K562 (cell line): Measurements from ENCODE around the gene GRPEL2. TPM values are rescaled to one million over a fixed set of nuclear protein-coding genes. Genes with fewer than 3 reads are reported as not detected.

Experiments
- ATAC-seq: fragments of 200-7000 bp; cut with Tn5 transposase; 3 replicates; pipeline ENCODE4 v1.9.1; 2020; ENCODE audit warnings: moderate library complexity
- BruUV-seq: library from RNA; stranded (reverse); fragments of 400-500 nt; replicated peaks from 2 replicates; lab custom pipeline; 2021; lab: Mats Ljungman, UMichigan
- CTCF ChIA-PET: fragments of 300-600 bp; formaldehyde crosslinking; extraction: SDS; loops from one replicate; lab custom pipeline; 2021; ENCODE audit warnings: low intra/inter-chr PET ratio; lab: Yijun Ruan, JAX
- POLR2A ChIA-PET: fragments of 300-600, 350-650 bp; sonication (Branson Sonifier 250); formaldehyde crosslinking; extraction: SDS; loops from one replicate; lab custom pipeline; 2021; ENCODE audit warnings: antibody characterized with exemption, inconsistent platforms; lab: Yijun Ruan, JAX
- DNase-seq, 4 experiments: peaks; one replicate each; pipeline versions ENCODE4 v3.0.0 to v3.0.0-alpha.2; 2011 to 2018; ENCODE audit warnings: low spot score in 3 of 4, mixed read lengths in 3 of 4; ENCODE audit errors: extremely low read depth in 1 of 4
- FAIRE-seq: peaks from 2 replicates; lab custom pipeline; 2011; peaks lifted over from hg19 to GRCh38; lab: Jason Lieb, UNC
- H2AFZ ChIP-seq: 2 replicates; pipeline ENCODE4 v1.6.0; 2011; ENCODE audit warnings: low read depth, low read length, control low read depth, inconsistent platforms
- H3K27ac ChIP-seq: fragments of 200-600 bp; 3 replicates; pipeline ENCODE4 v1.8.0; 2011; ENCODE audit warnings: low read depth, mild to moderate bottlenecking, control low read depth, inconsistent platforms, low read length, moderate library complexity, mixed read lengths; ENCODE audit errors: extremely low read depth
- H3K27me3 ChIP-seq, 2 experiments: fragments of 300-600 bp in 1 of 2; 2 replicates in 1 of 2; 3 replicates in 1 of 2; pipeline versions ENCODE4 v1.6.0 to v1.8.0; 2011; ENCODE audit warnings: inconsistent platforms in 2 of 2, low read length in 2 of 2, mild to moderate bottlenecking in 1 of 2, mixed read lengths in 1 of 2, moderate library complexity in 1 of 2; ENCODE audit not compliant: control insufficient read depth in 2 of 2, insufficient read depth in 2 of 2
- H3K36me3 ChIP-seq: fragments of 300-600 bp; 3 replicates; pipeline ENCODE4 v1.8.0; 2011; ENCODE audit warnings: mild to moderate bottlenecking, low read length, inconsistent platforms; ENCODE audit not compliant: control insufficient read depth, insufficient read depth
- H3K4me1 ChIP-seq, 2 experiments: fragments of 200-600 bp in 1 of 2; replicated peaks in 1 of 2; 2 replicates in 1 of 2; 3 replicates in 1 of 2; pipeline versions ENCODE4 v1.5.1 to v1.8.0; 2011; ENCODE audit warnings: inconsistent platforms in 2 of 2, low read length in 2 of 2, mild to moderate bottlenecking in 1 of 2, mixed read lengths in 1 of 2, moderate library complexity in 1 of 2; ENCODE audit not compliant: control insufficient read depth in 2 of 2, insufficient read depth in 2 of 2
- H3K4me2 ChIP-seq: 2 replicates; pipeline ENCODE4 v1.6.1; 2011; ENCODE audit warnings: low read length, control low read depth, inconsistent platforms, mixed read lengths; ENCODE audit not compliant: insufficient read depth
- H3K4me3 ChIP-seq: fragments of 200-600 bp; sonication (generic), shearing (Covaris generic); 2 replicates; pipeline ENCODE4 v1.5.1; 2016; ENCODE audit warnings: control low read depth, inconsistent platforms
- H3K79me2 ChIP-seq: fragments of 200-600 bp; 3 replicates; pipeline ENCODE4 v1.8.0; 2011; ENCODE audit warnings: low read length, inconsistent platforms; ENCODE audit not compliant: control insufficient read depth, insufficient read depth
- H3K9ac ChIP-seq, 2 experiments: 2 replicates each; pipeline versions ENCODE4 v1.6.0 to v1.6.1; 2011; ENCODE audit warnings: low read depth in 2 of 2, low read length in 2 of 2, control low read depth in 1 of 2, inconsistent platforms in 1 of 2, mild to moderate bottlenecking in 1 of 2, mixed read lengths in 1 of 2; ENCODE audit not compliant: insufficient read depth in 1 of 2
- H3K9me1 ChIP-seq: one replicate; pipeline ENCODE4 v1.6.0; 2011; ENCODE audit warnings: inconsistent platforms, mild to moderate bottlenecking, low read length, moderate library complexity; ENCODE audit not compliant: control insufficient read depth, insufficient read depth
- H3K9me3 ChIP-seq: replicated peaks from 2 replicates; pipeline ENCODE4 v1.5.1; 2011; ENCODE audit warnings: low read depth, low read length, inconsistent platforms; ENCODE audit not compliant: control insufficient read depth, insufficient read depth
- H4K20me1 ChIP-seq: replicated peaks from 2 replicates; pipeline ENCODE4 v1.6.1; 2011; ENCODE audit warnings: low read length, inconsistent platforms, mixed read lengths; ENCODE audit not compliant: control insufficient read depth, insufficient read depth
- ADNP ChIP-seq: fragments of 200-800 bp; sonication (Bioruptor generic); IDR thresholded peaks from 2 replicates; pipeline ENCODE4 v1.6.1; 2016; ENCODE audit warnings: missing genetic modification characterization, missing compliant biosample characterization
- C11orf30 ChIP-seq: fragments of 450-650 bp; IDR thresholded peaks from 2 replicates; pipeline ENCODE4 v1.6.1; 2016; ENCODE audit warnings: low read depth, mild to moderate bottlenecking
- CHCHD3 ChIP-seq: fragments of 250-450 bp; sonication (Bioruptor Pico); IDR thresholded peaks from 2 replicates; pipeline ENCODE4 v2.1.2; 2022; ENCODE audit warnings: mild to moderate bottlenecking
- FOXA1 ChIP-seq: fragments of 450-650 bp; IDR thresholded peaks from 2 replicates; pipeline ENCODE4 v1.6.1; 2016; ENCODE audit warnings: mild to moderate bottlenecking, borderline replicate concordance
- FOXM1 ChIP-seq, 2 experiments: fragments of 450-650 bp in 1 of 2; sonication (generic) in 1 of 2; formaldehyde crosslinking in 1 of 2; IDR thresholded peaks; 2 replicates each; pipeline versions ENCODE4 v1.6.1 to v1.9.0; 2017 to 2022; ENCODE audit warnings: low read depth in 2 of 2, mild to moderate bottlenecking in 2 of 2, missing genetic modification reagents in 1 of 2, moderate library complexity in 1 of 2
- JUN ChIP-seq, 2 experiments: sonication (generic) in 1 of 2; formaldehyde crosslinking in 1 of 2; IDR thresholded peaks; 2 replicates each; pipeline versions ENCODE4 v1.6.1 to v1.8.0; 2012 to 2022; ENCODE audit warnings: borderline replicate concordance in 2 of 2, mild to moderate bottlenecking in 2 of 2, improper control_type of control experiment in 1 of 2, low read depth in 1 of 2, low read length in 1 of 2, missing genetic modification reagents in 1 of 2
- NBN ChIP-seq: fragments of 450-650 bp; IDR thresholded peaks from 2 replicates; pipeline ENCODE4 v1.6.1; 2016; ENCODE audit warnings: low read depth, mild to moderate bottlenecking
- PCBP1 ChIP-seq: fragments of 200-400 bp; formaldehyde crosslinking; IDR thresholded peaks from 2 replicates; pipeline ENCODE4 v1.6.1; 2018; ENCODE audit warnings: mild to moderate bottlenecking, low read depth, low read length; ENCODE audit not compliant: poor library complexity, severe bottlenecking
- RAD21 ChIP-seq, 2 experiments: fragments of 250-450 bp in 1 of 2; fragments of 450-650 bp in 1 of 2; sonication (Bioruptor Pico) in 1 of 2; formaldehyde crosslinking in 1 of 2; IDR thresholded peaks in 1 of 2; conservative IDR thresholded peaks in 1 of 2; 2 replicates each; pipeline versions ENCODE4 v1.4.0 to v1.8.0; 2020 to 2022; ENCODE audit warnings: mild to moderate bottlenecking in 2 of 2, moderate library complexity in 1 of 2
- SAFB2 ChIP-seq: fragments of 200-400 bp; formaldehyde crosslinking; IDR thresholded peaks from 2 replicates; pipeline ENCODE4 v1.6.1; 2018; ENCODE audit warnings: borderline replicate concordance, low read length, low read depth, moderate library complexity; ENCODE audit not compliant: severe bottlenecking
- TBL1XR1 ChIP-seq, 2 experiments: IDR thresholded peaks; 2 replicates each; pipeline ENCODE4 v1.6.1; 2012; ENCODE audit warnings: improper control_type of control experiment in 2 of 2, low read length in 2 of 2, mild to moderate bottlenecking in 1 of 2
- ZC3H8 ChIP-seq: fragments of 450-650 bp; IDR thresholded peaks from 2 replicates; pipeline ENCODE4 v1.6.1; 2017
- ZNF165 ChIP-seq: fragments of 250-450 bp; sonication (Bioruptor Pico); IDR thresholded peaks from 2 replicates; pipeline ENCODE4 v1.4.0; 2020; ENCODE audit warnings: borderline replicate concordance
- WGBS: fragments of 100-300 bp; shearing (Covaris generic); methylation state at CpG from one replicate; pipeline ENCODE4 v1.1.6; 2016; ENCODE audit warnings: low coverage, mixed read lengths; ENCODE audit not compliant: insufficient coverage; ENCODE audit errors: missing lambda C conversion rate; 5-methylcytosine and 5-hydroxymethylcytosine counted together
- in situ Hi-C: fragments of 300-500 bp; cut with MboI; formaldehyde crosslinking; loops from 4 replicates; pipeline ENCODE4 v1.15.0; 2018; ENCODE audit warnings: inconsistent platforms, mixed read lengths
- intact Hi-C: fragments of 100-400 bp; cut with micrococcal nuclease; formaldehyde crosslinking; loops from 2 replicates; pipeline ENCODE4 v1.14.2; 2022
- polyA plus RNA-seq, 8 experiments: library from polyadenylated mRNA; depleted of rRNA in 4 of 8; stranded (reverse) in 5 of 8; unstranded in 3 of 8; fragments of >200 nt; fragmentation: Nextera tagmentation in 2 of 8; fragmentation: Illumina TruSeq in 1 of 8; extraction: Ambion mirVana in 2 of 8; extraction: Trizol in 1 of 8; gene quantifications; 2 replicates each; pipeline versions ENCODE4 v1.2.1 to v1.2.3, GENCODE V29; 2011 to 2014; ENCODE audit warnings: inconsistent platforms in 1 of 8, missing spikeins in 1 of 8
- total RNA-seq, 7 experiments: library from RNA; depleted of rRNA in 6 of 7; stranded (reverse); fragments of >200 nt in 6 of 7; fragmentation: Illumina TruSeq in 2 of 7; extraction: Trizol in 2 of 7; gene quantifications; 2 replicates each; pipeline versions ENCODE4 v1.2.1 to v1.2.3, GENCODE V29; 2011 to 2021; ENCODE audit warnings: low replicate concordance in 1 of 7
- TF ChIP-seq, protein P1 (sequence below), 2 experiments: fragments of 450-650 bp in 1 of 2; sonication (generic) in 1 of 2; formaldehyde crosslinking in 1 of 2; IDR thresholded peaks in 1 of 2; conservative IDR thresholded peaks in 1 of 2; 2 replicates each; pipeline versions ENCODE4 v1.6.1 to v1.8.1; 2016 to 2023; ENCODE audit warnings: mild to moderate bottlenecking in 2 of 2, moderate library complexity in 2 of 2, inconsistent platforms in 1 of 2, missing genetic modification reagents in 1 of 2

Gene GRPEL2
- total and polyA plus RNA-seq, 9 of the 15 experiments (the other 6 are each of a cell fraction or from before 2014, with no cell fraction given): 11.2 to 40.5 (median 25.8) TPM

DNA sequence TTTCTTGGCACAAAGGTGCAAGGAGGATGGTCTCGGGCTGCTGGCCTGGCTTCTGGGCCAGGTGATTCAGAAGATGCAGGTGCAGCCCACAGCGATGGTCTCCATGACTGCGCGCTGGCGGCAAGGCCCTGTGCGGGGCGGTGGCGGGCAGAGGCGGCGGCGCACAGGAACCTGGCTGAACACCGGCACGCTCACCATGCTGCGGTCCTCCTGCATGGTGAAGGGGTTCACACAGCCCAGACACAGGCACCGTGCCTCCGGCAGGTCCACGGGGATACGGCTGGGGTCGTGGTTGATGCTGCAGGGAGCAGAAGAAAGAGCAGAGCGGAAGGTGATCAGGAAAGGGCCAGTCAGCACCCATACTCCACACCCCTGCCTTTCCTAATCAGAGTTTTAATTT lies 29.0 kb downstream of the GRPEL2 start:
- ChIA-PET CTCF (no interaction called here), POLR2A (no interaction called here)
- H3K9ac ChIP-seq: peak overlapping the region in 1 of 2 experiments; percentile 46; a peak in 2 of 4 replicates
- ATAC-seq (no peak), FAIRE-seq (no peak), DNase-seq (no peak)
- H3K4me1 ChIP-seq: peaks cover 0 to 8% of the 10 kb centered on the region in 2 experiments; a peak in 2 of 5 replicates
- intact Hi-C loops: loop anchor here (5.0 kb wide), 1 partner anchor 232 kb away; the partner anchor contains the start of gene ABLIM3
- no peaks in the 10 kb centered on the region for H4K20me1 ChIP-seq
- BruUV-seq: no TSS peak
- H3K9me1 ChIP-seq: no peaks in the 10 kb centered on the region
- H3K27ac ChIP-seq: no peak overlapping the region
- H3K4me3 ChIP-seq: no peak overlapping the region
- H3K79me2 ChIP-seq: no peaks in the 10 kb centered on the region
- in situ Hi-C loops: loop anchor here (5.0 kb wide), 2 partner anchors 52 to 178 kb away; partner anchors contain the start of gene CSNK1A1
- WGBS: 72% methylated on average over 14 of the region's 20 CpGs
- no peaks in the 10 kb centered on the region for H3K9me3 ChIP-seq
- TF ChIP-seq NBN: no peak
- TF ChIP-seq FOXM1 (IDR thresholded peaks at IDR 0.05; ENCODE audit: low read depth): no peak
- TF ChIP-seq FOXM1 (CRISPR knock-in tag; IDR thresholded peaks at IDR 0.05; ENCODE audit: low read depth): no peak
- TF ChIP-seq ZNF165 (CRISPR knock-in tag): no peak
- TF ChIP-seq TBL1XR1 (IDR thresholded peaks at IDR 0.05; ENCODE audit: low read length in 2 of 2): no peak
- no peak for TF ChIP-seq JUN (IDR thresholded peaks at IDR 0.05; ENCODE audit: borderline replicate concordance, low read depth, low read length)
- TF ChIP-seq JUN (CRISPR knock-in tag; IDR thresholded peaks at IDR 0.05; ENCODE audit: borderline replicate concordance): no peak
- TF ChIP-seq SAFB2: no peak
- no peak for TF ChIP-seq ADNP (tag)
- TF ChIP-seq CHCHD3: no peak
- no peak for TF ChIP-seq C11orf30
- no peak for TF ChIP-seq ZC3H8
- TF ChIP-seq PCBP1: no peak
- TF ChIP-seq, protein P1, sequence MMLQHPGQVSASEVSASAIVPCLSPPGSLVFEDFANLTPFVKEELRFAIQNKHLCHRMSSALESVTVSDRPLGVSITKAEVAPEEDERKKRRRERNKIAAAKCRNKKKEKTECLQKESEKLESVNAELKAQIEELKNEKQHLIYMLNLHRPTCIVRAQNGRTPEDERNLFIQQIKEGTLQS (IDR thresholded peaks at IDR 0.05): no peak
- TF ChIP-seq, protein P1 (CRISPR knock-in tag; conservative IDR thresholded peaks at IDR 0.05): no peak
- TF ChIP-seq FOXA1: no peak
- TF ChIP-seq RAD21 (CRISPR knock-in tag; conservative IDR thresholded peaks at IDR 0.05 in 1 of 2, IDR thresholded peaks at IDR 0.05 in 1 of 2): no peak
- H2AFZ ChIP-seq: no peak overlapping the region
- H3K27me3 ChIP-seq: no peaks in the 10 kb centered on the region
- H3K4me2 ChIP-seq: no peak overlapping the region
- no peaks in the 10 kb centered on the region for H3K36me3 ChIP-seq
